Hypothalamus (tissue), 51 donors: Measurements from ENCODE around the gene LRRC52.

Experiments
- DNase-seq, 51 donors: peaks; one replicate each; lab custom pipeline; 2025; lab: John Stamatoyannopoulos, UW

LRRC52 gene

GRCh38 chr1:165537356-165538109, 6.3 kb upstream of the LRRC52 start:
- peak in 6 of 51 donors; percentile 5 to 71 (median 16) for DNase-seq

GRCh38 chr1:165539306-165539705, 4.5 kb upstream of the LRRC52 start:
- no peak for DNase-seq

GRCh38 chr1:165539908-165540307, 3.9 kb upstream of the LRRC52 start:
- DNase-seq, result no peak

GRCh38 chr1:165542015-165542631, 1.7 kb upstream of the LRRC52 start:
- no peak for DNase-seq

GRCh38 chr1:165542647-165543046, 1.2 kb upstream of the LRRC52 start:
- DNase-seq, result no peak

- DNase-seq, result no peak
These were observed 1.2 kb downstream of the LRRC52 start for GRCh38 chr1:165544996-165545395.

- DNase-seq, result no peak
These were observed 2.2 kb downstream of the LRRC52 start for GRCh38 chr1:165545974-165546373.

GRCh38 chr1:165549973-165550372, 6.2 kb downstream of the LRRC52 start:
- no peak for DNase-seq

- DNase-seq, result no peak
These were observed 7.7 kb downstream of the LRRC52 start for GRCh38 chr1:165551469-165551868.

- DNase-seq, result peak in 3 of 51 donors; percentile 9 to 27 (median 12)
These were observed 17.3 kb downstream of the LRRC52 start for GRCh38 chr1:165560883-165561656.

- no peak for DNase-seq
These were observed 18.8 kb downstream of the LRRC52 start for GRCh38 chr1:165562571-165562970.

GRCh38 chr1:165563551-165563950, 19.8 kb downstream of the LRRC52 start:
- no peak for DNase-seq

GRCh38 chr1:165564561-165564960, 20.8 kb downstream of the LRRC52 start:
- no peak for DNase-seq

GRCh38 chr1:165565751-165566490, 22.1 kb downstream of the LRRC52 start:
- no peak for DNase-seq

GRCh38 chr1:165570078-165570477, 26.3 kb downstream of the LRRC52 start:
- DNase-seq, result no peak

GRCh38 chr1:165573787-165574186, 30.0 kb downstream of the LRRC52 start:
- DNase-seq, result no peak

GRCh38 chr1:165574295-165574694, 30.5 kb downstream of the LRRC52 start:
- no peak for DNase-seq

- DNase-seq, result no peak
These were observed 31.8 kb downstream of the LRRC52 start for GRCh38 chr1:165575468-165576099.

GRCh38 chr1:165576536-165576935, 32.7 kb downstream of the LRRC52 start:
- DNase-seq, result no peak

- DNase-seq, result no peak
These were observed 33.9 kb downstream of the LRRC52 start for GRCh38 chr1:165577707-165578106.
